ENCODE data around the gene TSGA10IP. TPM values are rescaled to one million over a fixed set of nuclear protein-coding genes. Genes with fewer than 3 reads are reported as not detected.
A peak's percentile ranks its signal among the peaks of the same experiment; 100 is the strongest.

The TSGA10IP gene
- total and polyA plus RNA-seq, 10 of the 15 experiments (the other 5 are each of a cell fraction or from before 2014, with no cell fraction given) = not detected

DNA sequence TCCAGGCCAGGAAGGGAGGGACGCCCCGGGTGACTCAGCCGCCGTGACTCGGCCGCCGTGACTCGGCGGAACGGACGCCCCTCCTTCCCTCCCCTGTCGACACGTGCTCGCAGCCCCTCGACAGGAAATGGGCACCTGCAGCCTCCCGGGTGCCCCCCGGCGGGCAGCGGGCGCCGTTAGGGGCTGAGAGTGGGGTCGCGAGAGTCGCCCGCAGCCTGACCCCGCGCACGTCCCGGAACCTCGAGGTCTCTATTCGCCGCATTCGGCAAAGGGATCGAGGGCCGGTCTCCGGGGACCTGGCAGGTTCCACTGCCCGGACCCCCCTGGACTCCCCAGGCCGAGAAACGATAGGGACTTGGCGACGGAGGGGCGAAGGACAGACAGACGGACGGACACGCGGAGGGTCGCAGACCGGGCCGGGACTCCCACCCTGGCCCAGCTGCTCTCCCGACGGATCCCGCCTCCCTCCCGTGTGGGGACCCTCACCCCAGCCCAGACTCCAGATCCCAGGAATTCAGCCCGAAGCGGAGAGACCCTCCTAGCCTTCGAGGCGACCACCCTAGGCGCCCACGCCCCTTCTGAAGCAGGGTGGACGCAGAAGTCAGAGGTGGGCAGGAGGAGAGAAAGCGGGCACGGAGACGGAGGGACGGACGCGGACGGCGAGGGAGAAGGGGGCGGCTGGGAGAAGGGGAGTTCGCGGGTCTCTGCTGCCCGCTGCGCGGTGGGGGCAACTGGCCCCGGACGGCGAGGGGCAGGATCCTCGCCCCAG lies 45.7 kb upstream of the TSGA10IP start (continued):
- TF ChIP-seq ZNF622 (IDR thresholded peaks at IDR 0.05) = no peak
- TF ChIP-seq ETV6 (conservative IDR thresholded peaks at IDR 0.05 in 1 of 2, IDR thresholded peaks at IDR 0.05 in 1 of 2; ENCODE audit: borderline replicate concordance in 1 of 2, low read depth in 1 of 2) = no peak
- no peak for TF ChIP-seq CEBPB (IDR thresholded peaks at IDR 0.05; ENCODE audit: borderline replicate concordance in 1 of 2, low read depth in 2 of 2, low read length in 2 of 2)
- 0 out of 2 replicates have a peak, but pooled peaks have one; percentile 46 for TF ChIP-seq SIN3A (IDR thresholded peaks at IDR 0.05; ENCODE audit: low read depth, low read length)
- TF ChIP-seq MEF2B (IDR thresholded peaks at IDR 0.05; ENCODE audit: partially characterized antibody, poor library complexity, severe bottlenecking) = peak; percentile 47
- no peak for TF ChIP-seq SIX5 (IDR thresholded peaks at IDR 0.05; ENCODE audit: low read depth, low read length, severe bottlenecking)
- TF ChIP-seq ZNF687 (IDR thresholded peaks at IDR 0.05) = peak; percentile 77
- TF ChIP-seq RELB (IDR thresholded peaks at IDR 0.05; ENCODE audit: low read depth) = no peak
- TF ChIP-seq CBX3 (IDR thresholded peaks at IDR 0.05; ENCODE audit: borderline replicate concordance, low read depth) = no peak
- no peak for TF ChIP-seq FOS (IDR thresholded peaks at IDR 0.05; ENCODE audit: borderline replicate concordance, extremely low read depth, insufficient read length)
- TF ChIP-seq BHLHE40 (IDR thresholded peaks at IDR 0.05; ENCODE audit: borderline replicate concordance in 1 of 2, low read depth in 2 of 2, low read length in 1 of 2) = peak; percentile 85 to 96
- no peak for TF ChIP-seq SREBF2 (IDR thresholded peaks at IDR 0.05; ENCODE audit: low read length)
- TF ChIP-seq, protein P1, sequence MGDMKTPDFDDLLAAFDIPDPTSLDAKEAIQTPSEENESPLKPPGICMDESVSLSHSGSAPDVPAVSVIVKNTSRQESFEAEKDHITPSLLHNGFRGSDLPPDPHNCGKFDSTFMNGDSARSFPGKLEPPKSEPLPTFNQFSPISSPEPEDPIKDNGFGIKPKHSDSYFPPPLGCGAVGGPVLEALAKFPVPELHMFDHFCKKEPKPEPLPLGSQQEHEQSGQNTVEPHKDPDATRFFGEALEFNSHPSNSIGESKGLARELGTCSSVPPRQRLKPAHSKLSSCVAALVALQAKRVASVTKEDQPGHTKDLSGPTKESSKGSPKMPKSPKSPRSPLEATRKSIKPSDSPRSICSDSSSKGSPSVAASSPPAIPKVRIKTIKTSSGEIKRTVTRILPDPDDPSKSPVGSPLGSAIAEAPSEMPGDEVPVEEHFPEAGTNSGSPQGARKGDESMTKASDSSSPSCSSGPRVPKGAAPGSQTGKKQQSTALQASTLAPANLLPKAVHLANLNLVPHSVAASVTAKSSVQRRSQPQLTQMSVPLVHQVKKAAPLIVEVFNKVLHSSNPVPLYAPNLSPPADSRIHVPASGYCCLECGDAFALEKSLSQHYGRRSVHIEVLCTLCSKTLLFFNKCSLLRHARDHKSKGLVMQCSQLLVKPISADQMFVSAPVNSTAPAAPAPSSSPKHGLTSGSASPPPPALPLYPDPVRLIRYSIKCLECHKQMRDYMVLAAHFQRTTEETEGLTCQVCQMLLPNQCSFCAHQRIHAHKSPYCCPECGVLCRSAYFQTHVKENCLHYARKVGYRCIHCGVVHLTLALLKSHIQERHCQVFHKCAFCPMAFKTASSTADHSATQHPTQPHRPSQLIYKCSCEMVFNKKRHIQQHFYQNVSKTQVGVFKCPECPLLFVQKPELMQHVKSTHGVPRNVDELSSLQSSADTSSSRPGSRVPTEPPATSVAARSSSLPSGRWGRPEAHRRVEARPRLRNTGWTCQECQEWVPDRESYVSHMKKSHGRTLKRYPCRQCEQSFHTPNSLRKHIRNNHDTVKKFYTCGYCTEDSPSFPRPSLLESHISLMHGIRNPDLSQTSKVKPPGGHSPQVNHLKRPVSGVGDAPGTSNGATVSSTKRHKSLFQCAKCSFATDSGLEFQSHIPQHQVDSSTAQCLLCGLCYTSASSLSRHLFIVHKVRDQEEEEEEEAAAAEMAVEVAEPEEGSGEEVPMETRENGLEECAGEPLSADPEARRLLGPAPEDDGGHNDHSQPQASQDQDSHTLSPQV (IDR thresholded peaks at IDR 0.05) = no peak
- no peak for TF ChIP-seq MTA3 (IDR thresholded peaks at IDR 0.05; ENCODE audit: borderline replicate concordance, low read length)
- no peak for TF ChIP-seq HCFC1 (IDR thresholded peaks at IDR 0.05; ENCODE audit: low read length)
- TF ChIP-seq NBN (IDR thresholded peaks at IDR 0.05) = 0 out of 2 replicates have a peak, but pooled peaks have one; percentile 5
- TF ChIP-seq CHD1 (IDR thresholded peaks at IDR 0.05; ENCODE audit: low read depth, low read length) = 0 out of 2 replicates have a peak, but pooled peaks have one; percentile 62
- no peak; the same call in 1 of the 2 replicates for TF ChIP-seq TCF12 (IDR thresholded peaks at IDR 0.05; ENCODE audit: low read depth, low read length)
